HG03432 (cell line): ENCODE measurements around the gene KIF3B.
"Not testable (repeated sequence)": the region's sequence is repeated elsewhere in the genome, so short reads cannot be mapped to it uniquely, and the experiment has no call there.

Experiments used
- ATAC-seq: cut with Tn5 transposase; IDR thresholded peaks from one replicate; pipeline ENCODE4 v1.9.1; 2021; ENCODE audit warnings: mild to moderate bottlenecking, moderate library complexity; ENCODE audit not compliant: unreplicated experiment

The KIF3B gene

GRCh38 chr20:32246208-32246607, 31.2 kb upstream of the KIF3B start:
- ATAC-seq, result not testable (repeated sequence)

GRCh38 chr20:32248043-32248442, 29.4 kb upstream of the KIF3B start:
- no peak for ATAC-seq

- ATAC-seq, result no peak
Measured at GRCh38 chr20:32249030-32249738, 28.3 kb upstream of the KIF3B start.

GRCh38 chr20:32251470-32251869, 26.0 kb upstream of the KIF3B start:
- ATAC-seq, result no peak

- no peak for ATAC-seq
Measured at GRCh38 chr20:32252189-32252588, 25.3 kb upstream of the KIF3B start.

- not testable (repeated sequence) for ATAC-seq
Measured at GRCh38 chr20:32260973-32261372, 16.5 kb upstream of the KIF3B start.

- no peak for ATAC-seq
Measured at GRCh38 chr20:32261644-32262043, 15.8 kb upstream of the KIF3B start.

GRCh38 chr20:32263398-32263954, 14.0 kb upstream of the KIF3B start:
- no peak for ATAC-seq

GRCh38 chr20:32271620-32272019, 5.8 kb upstream of the KIF3B start:
- ATAC-seq, result no peak

- no peak for ATAC-seq
Measured at GRCh38 chr20:32274359-32274758, 3.1 kb upstream of the KIF3B start.

GRCh38 chr20:32275163-32275562, 2.3 kb upstream of the KIF3B start:
- ATAC-seq, result not testable (repeated sequence)

GRCh38 chr20:32278199-32278643, 770 bp downstream of the KIF3B start:
- ATAC-seq, result peak; percentile 73

GRCh38 chr20:32281711-32282110, 4.3 kb downstream of the KIF3B start:
- no peak for ATAC-seq

GRCh38 chr20:32282461-32282860, 5.0 kb downstream of the KIF3B start:
- no peak for ATAC-seq

- peak; percentile 51 for ATAC-seq
Measured at GRCh38 chr20:32285082-32285620, 7.7 kb downstream of the KIF3B start.

- peak; percentile 76 for ATAC-seq
Measured at GRCh38 chr20:32285621-32286371, 8.3 kb downstream of the KIF3B start.

GRCh38 chr20:32287231-32287638, 9.8 kb downstream of the KIF3B start:
- ATAC-seq, result no peak

GRCh38 chr20:32288225-32288849, 10.9 kb downstream of the KIF3B start:
- ATAC-seq, result no peak

GRCh38 chr20:32289299-32289660, 11.8 kb downstream of the KIF3B start:
- ATAC-seq, result not testable (repeated sequence)

- no peak for ATAC-seq
Measured at GRCh38 chr20:32289661-32290431, 12.4 kb downstream of the KIF3B start.
